G401 (cell line): ENCODE measurements around the gene PRODH. TPM values are rescaled to one million over a fixed set of nuclear protein-coding genes. Genes with fewer than 3 reads are reported as not detected.
A peak's percentile ranks its signal among the peaks of the same experiment; 100 is the strongest.
"Not testable (repeated sequence)": the region's sequence is repeated elsewhere in the genome, so short reads cannot be mapped to it uniquely, and the experiment has no call there.

Source experiments
- DNase-seq: peaks from one replicate; pipeline ENCODE4 v3.0.0-alpha.2; 2015; ENCODE audit warnings: low spot score
- in situ Hi-C: cut with HindIII; loops from 2 replicates; pipeline ENCODE4 v1.10.0; 2016; ENCODE audit warnings: low sequenced_read_pairs, mixed read lengths
- total RNA-seq: library from RNA; depleted of rRNA; stranded (reverse); fragments of >200 nt; shearing (Covaris generic); gene quantifications from 2 replicates; pipeline ENCODE4 v1.2.3, GENCODE V29; 2014

PRODH gene
- total RNA-seq, 1 experiment from 2014 or later: 0.98 TPM

- in situ Hi-C loops, DNase-seq: not testable (repeated sequence)
Measured at GRCh38 chr22:18969158-18969942, 33.3 kb upstream of the PRODH start.

- in situ Hi-C loops: no loop called here
- DNase-seq: no peak
Measured at GRCh38 chr22:18968011-18968749, 32.1 kb upstream of the PRODH start.

DNA sequence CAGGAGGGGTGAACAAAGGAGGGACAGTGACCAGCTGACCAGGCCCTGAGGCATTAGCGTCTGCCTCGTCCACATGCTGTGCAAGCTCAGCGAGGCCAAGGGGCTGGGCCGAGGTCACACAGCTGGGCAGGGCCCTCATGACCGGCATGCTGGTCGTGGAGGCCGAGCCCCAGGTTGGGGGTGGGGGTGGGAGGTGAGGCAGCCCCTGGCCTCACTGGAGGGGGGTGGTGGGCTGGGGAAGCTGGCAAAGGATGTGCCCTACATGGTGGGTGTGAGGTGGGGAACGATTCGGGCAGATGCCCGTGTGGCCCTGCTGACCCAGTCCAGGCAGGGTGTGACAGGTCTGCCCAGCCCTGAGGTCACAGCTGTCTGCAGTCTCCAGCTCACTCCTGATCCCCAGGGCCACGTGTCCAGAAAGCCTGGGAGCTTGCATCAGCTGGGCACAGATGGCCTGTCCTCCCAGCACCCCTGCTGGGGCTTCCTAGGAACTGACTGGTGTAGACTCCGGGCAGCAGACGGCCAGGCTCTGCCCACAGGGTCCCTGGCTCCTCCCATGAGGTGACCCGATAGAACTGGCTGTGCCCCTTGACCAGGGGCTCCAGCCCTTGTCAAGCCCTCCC, 31.4 kb upstream of the PRODH start:
- in situ Hi-C loops, DNase-seq: not testable (repeated sequence)

GRCh38 chr22:18966748-18967147, 30.7 kb upstream of the PRODH start:
- peak; percentile 95 for DNase-seq
- in situ Hi-C loops: no loop called here

DNA sequence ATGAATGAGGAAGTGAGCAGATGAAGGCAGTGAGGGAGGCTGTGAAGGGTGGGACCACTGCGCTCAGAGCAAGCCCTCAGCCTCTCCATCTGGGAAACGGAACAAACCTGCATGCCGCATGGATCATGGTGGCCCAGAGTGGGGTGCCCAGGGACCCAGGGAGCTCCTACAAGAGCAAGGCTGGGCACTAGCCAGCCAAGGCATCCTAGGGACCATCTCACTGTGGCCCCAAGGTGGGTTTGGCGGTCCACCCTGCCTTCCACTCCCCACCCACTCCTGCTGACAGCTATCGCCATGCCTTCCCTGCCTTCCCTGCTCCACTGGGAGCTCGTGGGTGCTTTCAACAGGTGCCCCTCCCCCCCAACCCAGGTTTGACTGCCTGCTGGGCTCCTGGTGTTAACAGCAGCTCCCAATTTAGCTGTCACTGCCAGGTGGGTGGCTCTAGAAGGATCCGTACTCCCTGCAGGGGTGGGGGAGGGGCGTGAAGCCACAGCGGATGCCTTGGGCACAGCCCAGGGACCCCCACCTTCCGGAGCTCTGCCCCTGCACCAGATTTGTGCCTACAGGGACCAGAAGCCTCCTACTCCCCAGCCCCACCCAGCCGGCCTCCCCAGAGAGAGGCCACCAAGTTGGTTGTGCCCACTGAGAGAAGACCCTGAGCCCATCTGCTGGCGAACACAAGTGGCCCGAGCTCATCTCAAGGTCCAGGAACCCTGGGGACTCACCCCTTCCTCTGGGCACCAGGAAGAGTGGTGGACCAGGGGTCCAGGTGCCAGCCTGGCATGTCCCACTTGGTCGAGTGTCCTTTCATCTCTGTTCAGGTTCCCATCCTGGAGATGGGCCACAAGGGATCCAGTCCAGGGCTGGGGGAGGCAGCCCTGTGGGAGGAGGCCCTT, 29.7 kb upstream of the PRODH start:
- in situ Hi-C loops: no loop called here
- no peak for DNase-seq

DNA sequence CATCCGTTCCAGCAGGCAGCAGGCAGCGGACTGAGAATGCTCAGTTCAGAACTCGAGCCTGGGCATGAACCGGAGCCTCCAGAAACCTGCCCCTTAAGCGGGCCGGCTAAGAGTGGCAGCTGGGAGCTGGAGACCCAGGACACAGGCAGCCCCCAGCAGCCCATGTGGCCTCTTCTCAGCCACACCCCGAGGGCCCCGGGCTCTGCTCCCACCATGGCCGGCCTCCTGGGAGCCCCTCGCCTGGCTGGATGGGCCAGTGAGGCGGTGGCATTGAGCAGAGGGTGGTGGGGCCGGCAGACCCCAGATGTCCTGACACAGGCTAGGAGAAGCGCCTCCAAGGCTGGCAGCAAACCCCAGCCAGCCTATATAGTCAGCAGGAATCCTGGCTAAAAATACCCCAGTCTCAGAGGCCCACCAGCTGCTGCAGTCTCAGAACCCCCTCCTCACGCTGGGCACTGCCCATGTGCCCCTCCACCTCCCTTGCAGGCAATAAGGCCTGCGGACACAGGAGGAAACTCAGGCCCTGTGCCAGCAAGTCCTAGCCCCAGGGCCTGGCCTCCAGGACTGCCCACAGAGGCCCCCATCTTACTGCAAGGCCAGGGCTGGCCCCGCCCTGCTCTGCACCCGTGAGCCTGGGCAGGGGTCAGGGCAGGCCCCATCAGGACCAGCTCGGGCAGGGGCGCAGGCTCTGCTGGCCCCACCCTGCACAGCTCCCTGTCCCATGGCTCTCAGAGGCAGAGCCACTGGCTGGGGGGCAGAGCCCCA, 28.6 kb upstream of the PRODH start:
- in situ Hi-C loops, DNase-seq: not testable (repeated sequence)

GRCh38 chr22:18964051-18964450, 28.0 kb upstream of the PRODH start:
- DNase-seq: peak; percentile 56
- in situ Hi-C loops: not testable (repeated sequence)

DNA sequence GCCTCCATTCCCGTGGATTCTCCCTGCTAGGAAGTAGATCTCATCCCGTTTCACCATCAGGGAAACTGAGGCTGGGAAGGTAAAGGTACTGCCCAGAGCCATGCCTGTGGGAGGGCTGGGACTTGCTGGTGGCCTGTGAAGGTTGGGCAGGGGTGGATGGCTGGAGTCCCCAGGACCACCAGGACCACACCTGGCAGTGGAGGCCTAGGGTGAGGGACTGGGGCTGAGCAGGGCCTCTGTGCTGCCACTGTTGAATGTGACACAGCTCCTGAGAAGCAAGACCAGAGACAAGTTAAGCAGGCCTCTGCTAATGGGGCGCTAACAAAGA, 26.2 kb upstream of the PRODH start:
- DNase-seq: no peak
- in situ Hi-C loops: no loop called here

GRCh38 chr22:18961632-18962307, 25.7 kb upstream of the PRODH start:
- in situ Hi-C loops, DNase-seq: not testable (repeated sequence)

- in situ Hi-C loops, DNase-seq: not testable (repeated sequence)
Measured at GRCh38 chr22:18961201-18961600, 25.1 kb upstream of the PRODH start.

DNA sequence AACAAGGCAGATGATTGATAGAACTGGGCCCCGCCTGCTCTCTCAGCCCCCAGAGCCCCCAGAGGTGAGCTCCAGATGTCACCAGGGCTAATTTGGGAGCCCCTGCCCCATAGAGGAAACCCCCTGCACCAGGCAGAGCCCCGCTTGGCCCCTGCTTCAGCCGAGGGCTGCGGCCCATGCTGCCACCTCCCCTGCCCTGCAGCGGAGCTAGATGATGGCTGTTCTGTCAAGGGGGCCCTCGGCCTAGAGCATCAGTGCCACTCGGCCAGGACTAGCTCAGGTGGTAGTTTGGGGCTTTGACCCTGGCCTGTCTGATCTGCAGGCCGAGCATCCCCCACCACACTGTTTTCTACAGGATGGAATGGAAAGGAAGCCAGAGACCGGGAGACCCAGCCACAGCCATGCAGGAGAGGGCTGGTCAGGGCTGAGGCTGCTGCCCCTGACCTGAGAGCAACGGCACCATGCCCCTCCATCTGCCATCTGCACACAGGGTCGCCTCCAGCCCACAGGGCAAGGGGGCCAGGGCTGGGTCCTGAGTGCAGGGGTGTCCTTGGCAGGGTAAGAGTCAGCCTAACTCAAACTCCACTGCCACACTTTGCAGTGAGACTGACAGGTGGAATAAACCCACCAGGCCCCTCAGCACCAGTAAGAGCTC, 24.2 kb upstream of the PRODH start:
- in situ Hi-C loops, DNase-seq: not testable (repeated sequence)

GRCh38 chr22:18959741-18960140, 23.6 kb upstream of the PRODH start:
- not testable (repeated sequence) for DNase-seq

DNA sequence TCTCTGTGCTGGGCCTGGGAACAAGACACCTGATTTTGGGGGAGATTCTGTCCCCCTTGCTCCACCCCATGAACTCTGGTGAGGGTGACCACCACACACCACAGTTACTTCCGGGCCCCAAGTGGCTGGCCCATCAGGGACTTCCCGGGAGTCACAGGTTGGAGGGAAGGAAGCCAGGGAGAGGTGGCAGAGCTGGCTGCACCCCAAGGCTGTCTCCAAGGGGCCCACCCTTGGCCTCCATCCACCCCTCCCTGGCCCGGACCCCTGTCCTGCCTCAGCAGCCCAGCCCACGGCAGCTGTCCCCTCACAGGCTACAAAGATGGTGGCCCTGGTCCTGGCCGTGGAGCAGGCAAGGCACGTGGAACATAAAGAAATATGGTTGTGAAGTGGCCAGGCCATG, 23.2 kb upstream of the PRODH start:
- in situ Hi-C loops, DNase-seq: not testable (repeated sequence)

More at GRCh38 chr22:18959741-18960140, 23.6 kb upstream of the PRODH start:
- in situ Hi-C loops: not testable (repeated sequence)

GRCh38 chr22:18958738-18959137, 22.6 kb upstream of the PRODH start:
- DNase-seq, in situ Hi-C loops: not testable (repeated sequence)

GRCh38 chr22:18958321-18958705, 22.2 kb upstream of the PRODH start:
- in situ Hi-C loops, DNase-seq: not testable (repeated sequence)

- DNase-seq, in situ Hi-C loops: not testable (repeated sequence)
Measured at GRCh38 chr22:18957621-18958320, 21.7 kb upstream of the PRODH start.

DNA sequence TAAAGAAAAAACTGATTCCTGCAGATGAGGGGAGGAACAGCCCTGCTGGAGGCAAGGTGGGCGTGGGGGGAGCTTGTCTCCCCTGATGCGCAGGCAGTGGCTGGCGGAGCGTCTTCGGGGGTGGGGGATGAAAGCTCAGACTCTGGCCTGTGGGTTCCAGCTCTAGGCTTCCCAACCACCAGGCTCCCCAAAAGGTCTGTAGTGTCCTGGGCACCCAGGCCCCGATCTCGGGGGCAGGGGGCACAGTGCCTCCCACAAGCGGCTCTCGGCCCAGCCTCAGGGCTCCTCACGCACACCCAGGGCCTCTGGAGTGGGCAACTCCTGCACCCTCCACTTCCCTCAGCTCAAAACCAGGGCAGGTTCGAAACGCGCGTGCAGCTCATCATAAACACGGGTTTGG, 20.9 kb upstream of the PRODH start:
- in situ Hi-C loops, DNase-seq: not testable (repeated sequence)
